Upper lobe of left lung (tissue), 6 donors: ENCODE data around the gene CRTC1. TPM values are rescaled to one million over a fixed set of nuclear protein-coding genes. Genes with fewer than 3 reads are reported as not detected.

Experiments used
- ATAC-seq, 2 donors: fragments of 200-7000 bp; cut with Tn5 transposase; one replicate each; pipeline ENCODE4 v1.9.1; 2022; ENCODE audit warnings: mild to moderate bottlenecking in 2 of 2, moderate library complexity in 2 of 2; ENCODE audit not compliant: low FRiP score in 2 of 2
- DNase-seq, 2 donors: peaks; one replicate each; pipeline ENCODE4 v3.0.0-alpha.2; 2019 to 2020
- H3K27ac ChIP-seq, 4 donors: fragments of 200-600 bp; sonication (generic); one replicate each; pipeline ENCODE4 v1.5.1; 2016 to 2019
- H3K27me3 ChIP-seq, 4 donors: fragments of 200-600 bp; sonication (generic); one replicate each; pipeline ENCODE4 v1.5.1; 2017 to 2019
- H3K36me3 ChIP-seq, 4 donors: fragments of 200-600 bp; sonication (generic); one replicate each; pipeline ENCODE4 v1.5.1; 2016 to 2019
- H3K4me1 ChIP-seq, 4 donors: fragments of 200-600 bp; sonication (generic); one replicate each; pipeline ENCODE4 v1.5.1; 2018 to 2019
- H3K4me3 ChIP-seq, 4 donors: fragments of 200-600 bp; sonication (generic); one replicate each; pipeline ENCODE4 v1.5.1; 2017 to 2019; ENCODE audit warnings: mild to moderate bottlenecking in 2 of 4, moderate library complexity in 1 of 4
- H3K9me3 ChIP-seq, 4 donors: fragments of 200-600 bp; sonication (generic); one replicate each; pipeline ENCODE4 v1.5.1; 2018 to 2019
- CTCF ChIP-seq, 6 experiments: fragments of 450-650 bp in 4 of 6; fragments of 200-600 bp in 2 of 6; sonication (generic) in 2 of 6; IDR thresholded peaks; one replicate each; pipeline ENCODE4 v1.5.1; 2016 to 2019; ENCODE audit warnings: antibody characterized with exemption in 6 of 6
- EP300 ChIP-seq, 4 donors: sonication (generic); formaldehyde crosslinking; IDR thresholded peaks; one replicate each; pipeline ENCODE4 v1.5.1; 2017; ENCODE audit warnings: antibody characterized with exemption in 4 of 4, control low read depth in 2 of 4
- POLR2A ChIP-seq, 4 donors: fragments of 450-650 bp; IDR thresholded peaks; one replicate each; pipeline ENCODE4 v1.5.1; 2016 to 2017; ENCODE audit warnings: antibody characterized with exemption in 4 of 4, mild to moderate bottlenecking in 2 of 4
- POLR2AphosphoS5 ChIP-seq, 2 donors: sonication (generic); formaldehyde crosslinking; IDR thresholded peaks; one replicate each; pipeline ENCODE4 v1.5.1; 2017; ENCODE audit warnings: antibody characterized with exemption in 2 of 2
- WGBS, 2 donors: methylation state at CpG; one replicate each; pipeline ENCODE4 v1.1.5; 2017 to 2018; 5-methylcytosine and 5-hydroxymethylcytosine counted together
- total RNA-seq, 6 donors: library from RNA; depleted of rRNA in 4 of 6; stranded (reverse); fragments of >200 nt in 4 of 6; gene quantifications; one replicate each; pipeline versions ENCODE4 v1.1.0 to v1.2.1, GENCODE V29; 2016 to 2021
- donor health status: DM: no; HTN: no; CAD: no; lungs with moderate emphysema.
- donor health status: DM: no; HTN: yes; CAD: no; lungs with severe emphysema.

CRTC1 gene
- total RNA-seq, 6 donors from 2014 or later = 5.9 to 27.2 (median 15.6) TPM

- ATAC-seq (no peak), DNase-seq (no peak)
- WGBS, 2 donors = 86 to 87% methylated on average over 4 of the region's 4 CpGs
- no peaks in the 10 kb centered on the region for H3K9me3 ChIP-seq
- H3K27ac ChIP-seq = no peak overlapping the region
- H3K27me3 ChIP-seq = no peaks in the 10 kb centered on the region
- H3K36me3 ChIP-seq = peaks cover 0 to 32% (median 11%) of the 10 kb centered on the region in 4 donors
- peaks cover 0 to 6% (median 1%) of the 10 kb centered on the region in 4 donors for H3K4me1 ChIP-seq
- no peak for TF ChIP-seq CTCF (IDR thresholded peaks at IDR 0.05)
- no peak for TF ChIP-seq EP300 (IDR thresholded peaks at IDR 0.05)
- TF ChIP-seq POLR2AphosphoS5 (IDR thresholded peaks at IDR 0.05) = no peak
- TF ChIP-seq POLR2A (IDR thresholded peaks at IDR 0.05) = no peak
- no peak overlapping the region for H3K4me3 ChIP-seq
These were observed 71.0 kb downstream of the CRTC1 start for GRCh38 chr19:18754501-18754900.

- DNase-seq (peak; percentile 65 to 79), ATAC-seq (no peak)
- H3K4me3 ChIP-seq = no peak overlapping the region
- peaks cover 0 to 17% (median 6%) of the 10 kb centered on the region in 4 donors for H3K36me3 ChIP-seq
- no peaks in the 10 kb centered on the region for H3K9me3 ChIP-seq
- H3K27me3 ChIP-seq = no peaks in the 10 kb centered on the region
- H3K27ac ChIP-seq = peak overlapping the region in 2 of 4 donors; percentile 16 to 59
- H3K4me1 ChIP-seq = peaks cover 2 to 13% (median 7%) of the 10 kb centered on the region in 4 donors
- no peak for TF ChIP-seq CTCF (IDR thresholded peaks at IDR 0.05)
- no peak for TF ChIP-seq EP300 (IDR thresholded peaks at IDR 0.05)
- TF ChIP-seq POLR2A (IDR thresholded peaks at IDR 0.05) = no peak
- TF ChIP-seq POLR2AphosphoS5 (IDR thresholded peaks at IDR 0.05) = no peak
- 63 to 66% methylated on average over 12 to 16 of the region's 16 CpGs for WGBS, 2 donors
These were observed 73.4 kb downstream of the CRTC1 start for GRCh38 chr19:18756896-18757295.

GRCh38 chr19:18759304-18759994 lies 76.0 kb downstream of the CRTC1 start:
- WGBS, 2 donors = 90 to 92% methylated on average over 13 to 15 of the region's 19 CpGs
- Histone ChIP-seq H3K9me3 (no peaks in the 10 kb centered on the region), H3K4me3 (no peak overlapping the region), H3K4me1 (peaks cover 19 to 37% (median 30%) of the 10 kb centered on the region in 4 donors), H3K27ac (no peak overlapping the region), H3K36me3 (peaks cover 0 to 3% (median 0%) of the 10 kb centered on the region in 4 donors), H3K27me3 (no peaks in the 10 kb centered on the region)
- TF ChIP-seq EP300 (IDR thresholded peaks at IDR 0.05) = no peak
- no peak for TF ChIP-seq CTCF (IDR thresholded peaks at IDR 0.05)
- TF ChIP-seq POLR2A (IDR thresholded peaks at IDR 0.05) = no peak
- no peak for ATAC-seq
- DNase-seq = peak in 1 of 2 donors; percentile 50

GRCh38 chr19:18759995-18760426 lies 76.5 kb downstream of the CRTC1 start:
- peaks cover 19 to 42% (median 31%) of the 10 kb centered on the region in 4 donors for H3K4me1 ChIP-seq
- ATAC-seq = no peak
- no peaks in the 10 kb centered on the region for H3K9me3 ChIP-seq
- H3K27me3 ChIP-seq = no peaks in the 10 kb centered on the region
- no peak overlapping the region for H3K4me3 ChIP-seq
- peak in 1 of 2 donors; percentile 79 for DNase-seq
- WGBS, 2 donors = 91 to 94% methylated on average over 14 to 17 of the region's 22 CpGs
- TF ChIP-seq POLR2AphosphoS5 (IDR thresholded peaks at IDR 0.05) = no peak
- TF ChIP-seq EP300 (IDR thresholded peaks at IDR 0.05) = no peak
- no peak for TF ChIP-seq CTCF (IDR thresholded peaks at IDR 0.05)
- no peak for TF ChIP-seq POLR2A (IDR thresholded peaks at IDR 0.05)
- no peak overlapping the region for H3K27ac ChIP-seq
- H3K36me3 ChIP-seq = peaks cover 0 to 3% (median 0%) of the 10 kb centered on the region in 4 donors
